GM23248 (cell line): ENCODE data around the gene IRF4. TPM values are rescaled to one million over a fixed set of nuclear protein-coding genes. Genes with fewer than 3 reads are reported as not detected.
"Not testable (repeated sequence)": the region's sequence is repeated elsewhere in the genome, so short reads cannot be mapped to it uniquely, and the experiment has no call there.

Experiments used
- DNase-seq: peaks from one replicate; pipeline ENCODE4 v3.0.0-alpha.2; 2015
- H2AFZ ChIP-seq: fragments of 200-600 bp; sonication (generic); 2 replicates; pipeline ENCODE4 v1.6.1; 2016; ENCODE audit warnings: antibody characterized with exemption
- H3F3A ChIP-seq: fragments of 200-600 bp; sonication (generic); 2 replicates; pipeline ENCODE4 v1.6.1; 2016; ENCODE audit warnings: mild to moderate bottlenecking, antibody characterized with exemption, mixed run types; ENCODE audit not compliant: insufficient read depth
- H3K27ac ChIP-seq: fragments of 200-600 bp; sonication (generic); 2 replicates; pipeline ENCODE4 v1.5.1; 2016; ENCODE audit warnings: mild to moderate bottlenecking
- H3K27me3 ChIP-seq: fragments of 200-600 bp; sonication (generic); replicated peaks from 2 replicates; pipeline ENCODE4 v1.6.1; 2016; ENCODE audit warnings: mild to moderate bottlenecking; ENCODE audit not compliant: insufficient read depth
- H3K36me3 ChIP-seq: fragments of 200-600 bp; sonication (generic); 2 replicates; pipeline ENCODE4 v1.6.1; 2016; ENCODE audit warnings: low read depth, mild to moderate bottlenecking
- H3K4me1 ChIP-seq: fragments of 200-600 bp; sonication (generic); 2 replicates; pipeline ENCODE4 v1.6.1; 2016; ENCODE audit warnings: mild to moderate bottlenecking; ENCODE audit not compliant: insufficient read depth
- H3K4me2 ChIP-seq: fragments of 200-600 bp; sonication (generic); one replicate; pipeline ENCODE4 v1.6.1; 2016; ENCODE audit warnings: mild to moderate bottlenecking; ENCODE audit not compliant: unreplicated experiment
- H3K4me3 ChIP-seq: fragments of 200-600 bp; sonication (generic); 2 replicates; pipeline ENCODE4 v1.5.1; 2016; ENCODE audit warnings: mild to moderate bottlenecking
- H3K79me2 ChIP-seq: fragments of 200-600 bp; sonication (generic); 2 replicates; pipeline ENCODE4 v1.6.1; 2016; ENCODE audit warnings: mild to moderate bottlenecking; ENCODE audit not compliant: insufficient read depth
- H3K9ac ChIP-seq: fragments of 200-600 bp; sonication (generic); 2 replicates; pipeline ENCODE4 v1.6.1; 2016; ENCODE audit warnings: mild to moderate bottlenecking
- H3K9me2 ChIP-seq: fragments of 200-600 bp; sonication (generic); 2 replicates; pipeline ENCODE4 v1.6.1; 2016; ENCODE audit warnings: mixed run types, mild to moderate bottlenecking, moderate library complexity; ENCODE audit not compliant: insufficient read depth
- H3K9me3 ChIP-seq: fragments of 200-600 bp; sonication (generic); one replicate; pipeline ENCODE4 v1.6.1; 2017; ENCODE audit warnings: low read depth
- H4K20me1 ChIP-seq: fragments of 200-600 bp; sonication (generic); 2 replicates; pipeline ENCODE4 v1.6.0; 2016; ENCODE audit not compliant: insufficient read depth
- EZH2 ChIP-seq: fragments of 200-600 bp; sonication (generic); IDR thresholded peaks from 2 replicates; pipeline ENCODE4 v1.6.1; 2018; ENCODE audit warnings: antibody characterized with exemption, mild to moderate bottlenecking; ENCODE audit not compliant: insufficient read depth, poor library complexity, severe bottlenecking
- EZH2phosphoT487 ChIP-seq: fragments of 200-600 bp; sonication (generic); IDR thresholded peaks from 2 replicates; pipeline ENCODE4 v1.6.1; 2018; ENCODE audit warnings: antibody characterized with exemption, moderate library complexity, mild to moderate bottlenecking, low read depth; ENCODE audit not compliant: insufficient read depth
- WGBS, 2 experiments: methylation state at CpG; one replicate each; pipeline ENCODE4 v1.1.6; 2015 to 2017; ENCODE audit warnings: low lambda C conversion rate in 2 of 2, low coverage in 1 of 2; ENCODE audit errors: missing lambda C conversion rate in 2 of 2; 5-methylcytosine and 5-hydroxymethylcytosine counted together
- in situ Hi-C: fragments of 300-500 bp; cut with MboI; formaldehyde crosslinking; loops from 2 replicates; pipeline ENCODE4 v1.15.0; 2020
- polyA plus RNA-seq: library from polyadenylated mRNA; unstranded; fragments of >200 nt; fragmentation: Nextera tagmentation; extraction: Ambion mirVana; gene quantifications from 2 replicates; pipeline ENCODE4 v1.2.1, GENCODE V29; 2016
- total RNA-seq: library from RNA; depleted of rRNA; stranded (reverse); fragments of >200 nt; shearing (Covaris generic); gene quantifications from 2 replicates; pipeline ENCODE4 v1.2.3, GENCODE V29; 2014

The IRF4 gene
- total and polyA plus RNA-seq, 2 experiments from 2014 or later: 0.23 TPM; not detected in 1

DNA sequence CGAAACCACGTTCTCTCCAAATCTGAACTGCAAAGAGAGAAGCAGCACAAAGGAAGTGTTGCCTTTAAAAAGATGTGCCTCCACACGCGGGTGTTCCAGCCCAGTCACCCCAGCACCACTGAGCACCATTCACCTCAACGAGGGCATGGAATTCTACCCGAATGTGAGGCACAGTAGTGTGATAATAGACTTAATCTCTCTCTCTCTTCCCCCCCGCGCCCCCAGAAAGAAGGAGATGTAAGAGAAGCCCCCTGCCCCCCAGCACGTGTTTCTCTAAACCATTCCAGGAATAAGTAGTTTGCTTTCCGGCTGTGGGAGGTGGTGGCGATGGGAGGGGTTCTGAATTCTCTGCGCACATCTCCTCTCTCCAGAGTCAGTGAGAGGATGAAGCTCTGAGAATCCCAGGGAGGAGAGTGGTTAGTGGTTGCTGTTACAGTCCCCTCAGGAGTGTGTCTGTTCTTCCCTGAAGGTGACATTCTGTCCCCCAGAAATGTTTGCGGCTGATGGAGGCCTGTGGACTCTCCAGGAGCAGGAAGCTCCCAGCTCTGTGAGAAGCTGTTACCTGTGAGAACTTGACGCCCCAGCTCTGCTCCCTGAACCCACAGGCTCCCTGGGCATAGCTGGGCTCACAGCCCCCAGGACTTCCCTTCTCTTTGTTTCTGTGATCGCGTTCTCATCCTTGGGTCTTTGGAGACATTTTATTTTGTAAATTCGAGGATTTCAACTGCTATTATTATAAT is 23.5 kb upstream of the IRF4 start:
- Histone ChIP-seq H3K27me3 (peaks cover 41% of the 10 kb centered on the region), H3K4me1 (no peaks in the 10 kb centered on the region)
- in situ Hi-C loops: no loop called here

DNA sequence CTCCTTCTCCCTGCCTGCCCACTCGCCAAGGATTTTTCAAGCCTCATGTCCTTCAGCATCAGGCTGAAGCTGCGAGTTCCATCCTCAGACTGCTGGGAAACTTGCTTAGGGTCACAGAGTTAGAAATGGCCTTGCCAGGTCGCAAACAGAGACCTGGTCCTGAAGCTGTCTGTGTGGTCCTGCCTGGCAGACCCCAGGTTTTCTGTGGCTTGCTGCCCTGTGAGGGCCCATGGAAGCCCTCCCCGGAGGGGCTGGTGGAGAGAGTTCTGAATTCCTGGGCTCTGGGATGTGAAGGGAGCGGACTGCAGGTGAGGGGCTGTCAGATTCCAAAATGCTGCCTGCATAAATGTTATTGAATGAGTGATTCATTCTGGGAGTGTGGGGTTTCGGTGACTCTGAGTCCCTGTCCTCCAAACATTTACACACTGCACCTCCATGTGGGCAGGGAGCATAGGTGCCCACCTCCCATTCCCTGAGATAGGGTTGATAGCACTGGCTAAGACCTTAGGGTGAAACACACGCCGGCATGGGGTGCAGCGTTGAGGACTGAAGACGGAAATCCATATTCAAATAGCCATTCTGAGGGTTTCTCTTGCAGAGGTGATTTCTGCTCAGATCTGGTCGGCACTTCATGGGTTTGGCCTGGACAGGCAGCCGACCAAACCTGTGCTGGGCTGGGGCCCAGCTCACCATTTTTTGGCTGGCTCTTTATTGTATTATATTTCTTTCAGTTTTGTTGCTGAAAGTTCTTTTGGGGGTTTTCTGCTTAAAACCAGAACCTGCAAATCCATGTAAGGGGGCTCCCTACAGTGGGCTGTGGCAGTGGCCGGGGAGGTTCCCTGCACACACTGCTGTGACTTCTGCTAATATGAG is 21.8 kb upstream of the IRF4 start:
- DNase-seq: no peak
- Histone ChIP-seq H2AFZ (no peak overlapping the region), H3K4me1 (no peaks in the 10 kb centered on the region), H3K36me3 (no peaks in the 10 kb centered on the region), H3K79me2 (no peaks in the 10 kb centered on the region), H3K27ac (no peak overlapping the region), H3K27me3 (peaks cover 47% of the 10 kb centered on the region), H3K4me3 (no peak overlapping the region), H3K9me2 (no peaks in the 10 kb centered on the region), H3K9me3 (no peaks in the 10 kb centered on the region), H4K20me1 (no peaks in the 10 kb centered on the region), H3K4me2 (no peak overlapping the region), H3F3A (no peaks in the 10 kb centered on the region), H3K9ac (no peak overlapping the region)
- TF ChIP-seq EZH2: no peak
- in situ Hi-C loops: no loop called here
- 45 to 49% methylated on average over 13 of the region's 13 CpGs for whole genome bisulfite sequencing, 2 experiments

More for the DNA sequence above, 23.5 kb upstream of the IRF4 start:
- Histone ChIP-seq H3K9me3 (no peaks in the 10 kb centered on the region), H3F3A (no peaks in the 10 kb centered on the region), H3K36me3 (no peaks in the 10 kb centered on the region), H3K79me2 (no peaks in the 10 kb centered on the region), H4K20me1 (no peaks in the 10 kb centered on the region), H2AFZ (no peak overlapping the region), H3K9me2 (no peaks in the 10 kb centered on the region), H3K4me3 (no peak overlapping the region), H3K9ac (no peak overlapping the region), H3K27ac (no peak overlapping the region), H3K4me2 (no peak overlapping the region)
- 46 to 48% methylated on average over 17 of the region's 17 CpGs for WGBS, 2 experiments
- TF ChIP-seq EZH2 (no peak), EZH2phosphoT487 (no peak)
- DNase-seq: no peak

DNA sequence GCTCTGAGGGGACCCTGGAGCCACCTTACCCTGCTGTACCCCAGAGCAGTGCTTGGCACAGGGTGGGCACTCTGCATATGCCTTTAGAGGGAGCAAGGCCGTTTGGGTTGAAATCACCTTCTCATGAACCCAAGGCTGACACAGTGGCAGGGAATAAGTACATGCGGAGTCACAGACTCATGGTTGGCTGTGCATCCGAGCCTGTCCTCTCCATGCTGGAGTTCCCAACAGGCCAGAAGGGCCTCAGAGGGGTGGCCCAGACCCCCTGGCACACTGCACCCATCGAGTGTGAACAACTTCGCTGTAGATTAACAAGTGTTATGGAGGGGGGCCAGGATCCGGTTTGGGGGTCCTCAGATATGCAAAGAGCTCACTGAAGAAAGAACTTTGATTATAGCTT is 21.0 kb upstream of the IRF4 start:
- no peaks in the 10 kb centered on the region for H3K4me1 ChIP-seq
- no peaks in the 10 kb centered on the region for H3K79me2 ChIP-seq
- TF ChIP-seq EZH2phosphoT487: no peak
- no peak for TF ChIP-seq EZH2
- WGBS, 2 experiments: 42 to 51% methylated on average over 6 of the region's 6 CpGs
- no peaks in the 10 kb centered on the region for H3K36me3 ChIP-seq
- no peak overlapping the region for H3K27ac ChIP-seq
- H3K4me2 ChIP-seq: no peak overlapping the region
- H3K9me3 ChIP-seq: no peaks in the 10 kb centered on the region
- no peak overlapping the region for H3K4me3 ChIP-seq
- no peak overlapping the region for H2AFZ ChIP-seq
- no peaks in the 10 kb centered on the region for H3K9me2 ChIP-seq
- in situ Hi-C loops: no loop called here
- H3K27me3 ChIP-seq: peaks cover 47% of the 10 kb centered on the region
- DNase-seq: no peak
- no peaks in the 10 kb centered on the region for H4K20me1 ChIP-seq
- H3F3A ChIP-seq: no peaks in the 10 kb centered on the region
- H3K9ac ChIP-seq: no peak overlapping the region

DNA sequence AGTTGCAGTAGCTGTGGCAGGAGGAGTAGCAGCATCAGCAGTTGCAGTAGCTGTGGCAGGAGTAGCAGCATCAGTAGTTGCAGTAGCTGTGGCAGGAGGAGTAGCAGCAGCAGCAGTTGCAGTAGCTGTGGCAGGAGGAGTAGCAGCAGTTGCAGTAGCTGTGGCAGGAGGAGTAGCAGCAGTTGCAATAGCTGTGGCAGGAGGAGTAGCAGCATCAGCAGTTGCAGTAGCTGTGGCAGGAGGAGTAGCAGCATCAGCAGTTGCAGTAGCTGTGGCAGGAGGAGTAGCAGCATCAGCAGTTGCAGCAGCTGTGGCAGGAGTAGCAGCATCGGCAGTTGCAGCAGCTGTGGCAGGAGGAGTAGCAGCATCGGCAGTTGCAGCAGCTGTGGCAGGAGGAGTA is 19.7 kb upstream of the IRF4 start:
- DNase-seq, H3K4me2 ChIP-seq, H3K4me3 ChIP-seq, H3K4me1 ChIP-seq, H3K79me2 ChIP-seq, H3K9ac ChIP-seq, in situ Hi-C loops, H3K9me3 ChIP-seq, H3K9me2 ChIP-seq, H3K36me3 ChIP-seq, H4K20me1 ChIP-seq, H3F3A ChIP-seq, H3K27ac ChIP-seq, H2AFZ ChIP-seq: not testable (repeated sequence)
- peaks cover 35% of the 10 kb centered on the region for H3K27me3 ChIP-seq
- 59 to 77% methylated on average over 2 of the region's 2 CpGs for WGBS, 2 experiments
